Tibial nerve (tissue), 4 donors: ENCODE results near the gene KANTR.

Source experiments
- CTCF ChIP-seq, 5 experiments: fragments of 200-600 bp in 3 of 5; fragments of 450-650 bp in 2 of 5; sonication (generic) in 3 of 5; IDR thresholded peaks; one replicate each; pipeline ENCODE4 v1.5.1; 2016 to 2019; ENCODE audit warnings: antibody characterized with exemption in 5 of 5, mild to moderate bottlenecking in 3 of 5, moderate library complexity in 2 of 5
- EP300 ChIP-seq, 2 donors: sonication (generic); formaldehyde crosslinking; IDR thresholded peaks; one replicate each; pipeline ENCODE4 v1.6.1; 2017; ENCODE audit warnings: antibody characterized with exemption in 2 of 2, mild to moderate bottlenecking in 1 of 2
- POLR2A ChIP-seq, 2 donors: fragments of 450-650 bp; IDR thresholded peaks; one replicate each; pipeline ENCODE4 v1.6.1; 2017; ENCODE audit warnings: antibody characterized with exemption in 2 of 2, mild to moderate bottlenecking in 2 of 2, moderate library complexity in 2 of 2

DNA sequence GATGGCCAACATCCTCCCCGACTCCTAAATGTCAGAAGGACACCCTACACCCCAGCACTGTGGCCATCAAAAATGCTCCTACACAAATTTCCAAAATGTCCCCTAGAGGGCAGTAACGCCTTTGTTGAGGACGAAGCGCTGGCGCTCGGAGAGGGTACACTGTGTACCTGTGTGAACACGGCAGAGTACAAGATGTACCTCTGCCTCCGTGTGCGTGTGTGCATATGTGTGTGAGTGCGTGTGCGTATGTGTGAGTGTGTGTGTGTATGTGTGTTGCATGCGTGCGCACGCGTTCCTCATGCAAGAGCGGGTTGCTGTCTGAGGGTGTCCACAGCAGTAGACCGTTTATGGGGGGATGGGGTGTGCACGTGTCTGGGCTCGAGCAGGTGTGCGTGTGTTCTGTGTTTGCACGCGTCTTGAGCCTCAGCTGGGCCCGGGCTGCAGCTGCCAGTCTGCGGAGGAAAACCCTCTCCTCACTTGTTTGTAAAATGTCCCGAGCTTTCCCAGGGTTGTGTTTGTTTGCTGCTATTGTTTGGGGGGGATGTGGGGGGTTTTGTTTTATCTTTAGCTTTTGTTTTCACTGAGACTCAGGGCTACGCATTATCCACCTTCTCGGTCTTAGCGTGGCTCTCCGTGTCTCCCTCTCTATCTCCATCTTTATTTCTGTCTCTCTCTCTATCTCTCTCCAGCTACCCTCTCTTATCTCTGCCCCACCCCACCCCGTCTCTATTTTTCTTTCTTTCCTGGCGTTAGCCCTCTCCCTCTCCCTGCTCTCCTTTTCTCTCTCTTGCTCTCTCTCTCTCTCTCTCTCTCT lies 22.1 kb upstream of the KANTR start:
- TF ChIP-seq CTCF (IDR thresholded peaks at IDR 0.05) (peak; percentile 55 to 86 (median 70)), POLR2A (IDR thresholded peaks at IDR 0.05) (peak in 1 of 2 donors; percentile 56), EP300 (IDR thresholded peaks at IDR 0.05) (peak; percentile 97 to 99)
